ENCODE results near the gene ECHDC1. TPM values are rescaled to one million over a fixed set of nuclear protein-coding genes. Genes with fewer than 3 reads are reported as not detected.

Gene ECHDC1
- total and polyA plus RNA-seq, 2 experiments from 2014 or later: 60.7 to 96.1 TPM

DNA sequence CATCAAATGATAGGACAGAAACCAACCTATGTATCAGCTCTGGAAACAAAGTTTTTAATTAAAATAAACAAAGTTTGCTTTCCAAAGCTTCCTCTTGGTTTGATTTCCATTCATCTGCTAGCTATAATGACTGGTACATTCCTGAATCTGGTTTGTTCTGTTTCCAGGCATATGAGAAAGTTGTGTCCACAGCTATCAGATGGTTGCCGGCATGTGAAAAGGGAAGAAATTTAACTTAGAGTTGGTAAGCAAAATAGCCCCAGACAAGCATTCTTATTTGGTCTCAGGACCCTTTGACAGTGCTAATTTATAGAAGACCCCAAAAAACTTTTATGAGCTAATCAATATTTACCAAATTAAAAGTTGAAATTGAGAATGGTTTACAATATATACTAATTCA lies 80.5 kb downstream of the ECHDC1 start:
- TF ChIP-seq EZH2 (IDR thresholded peaks at IDR 0.05; ENCODE audit: borderline replicate concordance) (no peak), EZH2phosphoT487 (IDR thresholded peaks at IDR 0.05; ENCODE audit: low read depth, severe bottlenecking, unreplicated experiment) (no peak)
- TF ChIP-seq, protein P1, sequence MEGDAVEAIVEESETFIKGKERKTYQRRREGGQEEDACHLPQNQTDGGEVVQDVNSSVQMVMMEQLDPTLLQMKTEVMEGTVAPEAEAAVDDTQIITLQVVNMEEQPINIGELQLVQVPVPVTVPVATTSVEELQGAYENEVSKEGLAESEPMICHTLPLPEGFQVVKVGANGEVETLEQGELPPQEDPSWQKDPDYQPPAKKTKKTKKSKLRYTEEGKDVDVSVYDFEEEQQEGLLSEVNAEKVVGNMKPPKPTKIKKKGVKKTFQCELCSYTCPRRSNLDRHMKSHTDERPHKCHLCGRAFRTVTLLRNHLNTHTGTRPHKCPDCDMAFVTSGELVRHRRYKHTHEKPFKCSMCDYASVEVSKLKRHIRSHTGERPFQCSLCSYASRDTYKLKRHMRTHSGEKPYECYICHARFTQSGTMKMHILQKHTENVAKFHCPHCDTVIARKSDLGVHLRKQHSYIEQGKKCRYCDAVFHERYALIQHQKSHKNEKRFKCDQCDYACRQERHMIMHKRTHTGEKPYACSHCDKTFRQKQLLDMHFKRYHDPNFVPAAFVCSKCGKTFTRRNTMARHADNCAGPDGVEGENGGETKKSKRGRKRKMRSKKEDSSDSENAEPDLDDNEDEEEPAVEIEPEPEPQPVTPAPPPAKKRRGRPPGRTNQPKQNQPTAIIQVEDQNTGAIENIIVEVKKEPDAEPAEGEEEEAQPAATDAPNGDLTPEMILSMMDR (IDR thresholded peaks at IDR 0.05; ENCODE audit: poor library complexity): no peak
- WGBS (ENCODE audit: low lambda C conversion rate, missing lambda C conversion rate): 91% methylated on average over 1 of the region's 1 CpG

DNA sequence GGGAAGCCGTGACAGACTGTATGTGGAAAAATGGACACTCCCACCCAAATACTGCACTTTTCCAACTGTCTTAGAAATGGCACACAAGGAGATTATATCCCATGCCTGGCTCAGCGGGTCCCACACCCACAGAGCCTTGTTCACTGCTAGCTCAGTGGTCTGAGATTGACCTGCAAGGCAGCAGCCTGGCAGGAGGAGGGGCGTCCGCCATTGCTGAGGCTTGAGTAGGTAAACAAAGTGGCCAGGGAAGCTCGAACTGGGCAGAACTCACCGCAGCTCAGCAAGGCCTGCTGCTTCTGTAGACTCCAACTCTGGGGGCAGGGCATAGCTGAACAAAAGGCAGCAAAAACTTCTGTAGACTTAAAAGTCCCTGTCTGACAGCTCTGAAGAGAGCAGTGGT lies 88.1 kb downstream of the ECHDC1 start:
- WGBS (ENCODE audit: low lambda C conversion rate, missing lambda C conversion rate): 91% methylated on average over 6 of the region's 6 CpGs
- Histone ChIP-seq H3K4me2 (no peak overlapping the region), H3K79me2 (no peaks in the 10 kb centered on the region), H4K20me1 (ENCODE audit: insufficient read depth, poor library complexity, severe bottlenecking) (no peaks in the 10 kb centered on the region), H3K27me3 (no peaks in the 10 kb centered on the region), H3K27ac (no peak overlapping the region), H3K4me3 (no peak overlapping the region), H3K36me3 (replicated peaks; ENCODE audit: insufficient read depth, low read depth) (no peaks in the 10 kb centered on the region), H3K9me3 (ENCODE audit: low read depth) (no peaks in the 10 kb centered on the region), H3K9me2 (replicated peaks; ENCODE audit: insufficient read depth) (no peaks in the 10 kb centered on the region), H3K4me1 (ENCODE audit: insufficient read depth) (no peaks in the 10 kb centered on the region), H2AFZ (no peak overlapping the region)
- TF ChIP-seq, protein P1 (IDR thresholded peaks at IDR 0.05; ENCODE audit: poor library complexity): no peak
- TF ChIP-seq EZH2 (IDR thresholded peaks at IDR 0.05; ENCODE audit: borderline replicate concordance): no peak
- no peak for TF ChIP-seq EZH2phosphoT487 (IDR thresholded peaks at IDR 0.05; ENCODE audit: low read depth, severe bottlenecking, unreplicated experiment)
- no peak for DNase-seq (ENCODE audit: low spot score)

More for the DNA sequence above, 80.5 kb downstream of the ECHDC1 start:
- Histone ChIP-seq H2AFZ (no peak overlapping the region), H3K27ac (no peak overlapping the region), H3K4me2 (no peak overlapping the region), H4K20me1 (ENCODE audit: insufficient read depth, poor library complexity, severe bottlenecking) (peaks cover 2% of the 10 kb centered on the region), H3K27me3 (no peaks in the 10 kb centered on the region), H3K4me1 (ENCODE audit: insufficient read depth) (no peaks in the 10 kb centered on the region), H3K36me3 (replicated peaks; ENCODE audit: insufficient read depth, low read depth) (no peaks in the 10 kb centered on the region), H3K79me2 (peaks cover 11% of the 10 kb centered on the region), H3K9me3 (ENCODE audit: low read depth) (no peaks in the 10 kb centered on the region), H3K4me3 (no peak overlapping the region), H3K9me2 (replicated peaks; ENCODE audit: insufficient read depth) (no peaks in the 10 kb centered on the region)
- DNase-seq (ENCODE audit: low spot score): no peak

- TF ChIP-seq EZH2phosphoT487 (IDR thresholded peaks at IDR 0.05; ENCODE audit: low read depth, severe bottlenecking, unreplicated experiment) (no peak), EZH2 (IDR thresholded peaks at IDR 0.05; ENCODE audit: borderline replicate concordance) (no peak)
- TF ChIP-seq, protein P1 (IDR thresholded peaks at IDR 0.05; ENCODE audit: poor library complexity): no peak
- H2AFZ ChIP-seq: no peak overlapping the region
- H3K36me3 ChIP-seq (replicated peaks; ENCODE audit: insufficient read depth, low read depth): no peaks in the 10 kb centered on the region
- H3K27me3 ChIP-seq: no peaks in the 10 kb centered on the region
- no peak overlapping the region for H3K4me3 ChIP-seq
- no peaks in the 10 kb centered on the region for H3K9me3 ChIP-seq (ENCODE audit: low read depth)
- WGBS (ENCODE audit: low lambda C conversion rate, missing lambda C conversion rate): 92% methylated on average over 1 of the region's 1 CpG
- no peaks in the 10 kb centered on the region for H4K20me1 ChIP-seq (ENCODE audit: insufficient read depth, poor library complexity, severe bottlenecking)
- no peaks in the 10 kb centered on the region for H3K4me1 ChIP-seq (ENCODE audit: insufficient read depth)
- no peak for DNase-seq (ENCODE audit: low spot score)
- H3K4me2 ChIP-seq: no peak overlapping the region
- no peaks in the 10 kb centered on the region for H3K79me2 ChIP-seq
- H3K9me2 ChIP-seq (replicated peaks; ENCODE audit: insufficient read depth): no peaks in the 10 kb centered on the region
- H3K27ac ChIP-seq: no peak overlapping the region
These were observed 93.8 kb downstream of the ECHDC1 start for GRCh38 chr6:127249621-127250020.

Data from hepatocyte (in vitro differentiated cells).